HG02623 (cell line): Measurements from ENCODE around the gene THADA.
"Not testable (repeated sequence)": the region's sequence is repeated elsewhere in the genome, so short reads cannot be mapped to it uniquely, and the experiment has no call there.

Source experiments
- ATAC-seq: cut with Tn5 transposase; IDR thresholded peaks from one replicate; pipeline ENCODE4 v1.9.1; 2021; ENCODE audit warnings: moderate library complexity; ENCODE audit not compliant: unreplicated experiment

Gene THADA

DNA sequence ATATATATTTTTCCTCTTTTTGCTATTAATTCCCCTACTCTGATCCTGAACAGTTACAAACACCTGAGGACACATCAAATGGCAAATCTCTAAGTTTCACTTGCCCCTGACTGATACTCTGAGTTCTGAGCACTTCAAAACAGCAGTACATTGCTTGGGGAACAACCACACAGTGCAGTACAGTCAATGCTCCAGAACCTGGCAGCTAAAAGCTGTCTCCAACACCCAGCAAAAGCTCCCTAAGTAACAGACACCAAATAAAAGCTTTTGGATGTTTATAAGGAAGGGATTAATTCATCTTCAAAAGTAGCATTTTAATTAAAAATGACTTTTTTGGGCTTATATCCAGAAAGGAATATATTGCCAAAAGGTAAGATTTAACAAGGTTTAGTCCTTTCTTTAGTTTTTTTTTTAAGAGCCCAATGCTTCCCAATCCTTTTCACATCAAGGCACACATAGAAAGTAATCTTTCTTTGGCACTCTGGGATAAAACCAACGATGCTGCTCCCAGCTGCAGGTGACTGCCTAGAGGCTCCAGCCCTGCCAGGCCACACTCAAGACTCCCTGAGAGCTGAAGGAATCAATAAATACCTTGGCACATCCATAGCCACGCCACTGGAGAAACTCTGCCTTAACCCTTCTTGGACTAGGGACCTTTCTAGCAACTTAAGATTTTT is 204.5 kb downstream of the THADA start:
- ATAC-seq: no peak

DNA sequence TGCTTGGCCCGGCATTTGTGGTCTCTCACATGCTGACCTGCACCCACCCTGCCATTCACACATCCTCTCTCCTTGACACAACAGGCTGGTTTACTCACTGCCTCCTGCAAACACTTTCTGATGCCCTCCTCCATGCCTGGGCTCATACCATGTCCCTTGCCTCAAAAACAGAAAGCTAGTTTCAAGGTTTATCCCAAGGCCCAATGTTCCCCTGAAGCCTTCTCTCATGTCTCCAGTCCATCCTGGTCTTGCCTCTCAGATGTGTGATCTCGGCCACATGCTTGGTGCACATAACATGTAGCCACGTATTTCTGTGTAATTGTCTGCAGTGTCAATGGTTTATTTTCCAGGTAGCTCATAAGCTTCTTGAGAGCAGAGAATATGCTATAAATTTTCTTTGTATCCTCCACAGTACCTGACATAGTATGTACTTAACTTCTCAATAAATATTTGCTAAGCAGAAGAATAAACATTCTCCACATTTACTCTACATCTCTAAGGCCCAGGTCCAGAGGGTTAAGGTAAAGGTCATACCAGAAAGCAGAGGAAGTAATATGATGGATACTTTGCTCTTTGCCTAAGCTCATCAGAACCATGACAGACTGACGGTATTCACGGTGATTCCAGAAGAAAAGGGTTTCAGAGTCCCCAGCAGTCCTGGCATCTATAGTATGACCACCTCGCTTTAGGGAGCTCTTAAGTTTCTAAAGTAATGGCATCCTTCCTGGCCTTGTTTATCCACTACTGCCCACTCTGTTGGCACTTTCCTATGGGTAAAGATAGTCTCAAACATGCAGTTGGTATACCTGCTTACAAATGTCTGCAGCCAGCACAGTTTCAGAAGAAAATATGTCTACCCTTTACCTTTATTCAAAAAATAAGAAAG is 206.0 kb downstream of the THADA start:
- ATAC-seq: no peak

GRCh38 chr2:43388371-43388770 is 207.5 kb downstream of the THADA start:
- no peak for ATAC-seq

GRCh38 chr2:43387092-43388062 is 208.5 kb downstream of the THADA start:
- peak; percentile 83 for ATAC-seq

DNA sequence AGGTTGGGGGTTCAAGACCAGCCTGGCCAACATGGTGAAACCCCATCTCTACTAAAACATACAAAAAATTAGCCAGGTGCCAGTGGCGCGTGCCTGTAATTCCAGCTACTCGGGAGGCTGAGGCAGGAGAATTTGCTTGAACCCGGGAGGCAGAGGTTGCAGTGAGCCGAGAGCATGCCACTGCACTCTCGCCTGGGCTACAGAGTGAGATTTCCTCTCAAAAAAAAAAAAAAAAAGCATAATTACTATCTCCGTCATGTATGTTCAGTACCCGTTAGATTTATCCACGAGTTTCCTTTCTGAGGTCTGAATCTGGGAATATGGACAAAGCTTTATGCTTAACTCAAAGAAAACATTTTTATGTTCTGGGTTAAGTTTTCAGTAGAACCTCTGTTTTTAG is 209.2 kb downstream of the THADA start:
- not testable (repeated sequence) for ATAC-seq

GRCh38 chr2:43384143-43384542 is 211.7 kb downstream of the THADA start:
- no peak for ATAC-seq

DNA sequence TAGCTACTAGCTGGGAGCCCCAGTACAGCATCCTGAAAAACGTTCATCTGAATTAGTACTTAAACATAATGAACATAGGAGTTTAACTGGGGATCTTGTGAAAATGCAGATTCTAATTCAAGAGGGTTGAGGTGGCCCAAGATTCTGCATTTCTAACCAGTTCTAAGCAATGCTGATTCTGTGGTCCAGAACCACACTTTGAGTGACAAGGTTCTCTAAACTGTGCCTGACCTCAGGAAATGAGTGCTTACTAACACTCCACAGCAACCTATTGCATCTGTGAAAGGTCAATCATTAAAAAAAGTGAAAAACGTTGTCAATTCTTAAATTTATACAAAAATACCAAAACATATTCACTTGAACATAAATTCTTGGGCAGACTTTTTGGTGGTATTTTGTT is 212.3 kb downstream of the THADA start:
- no peak for ATAC-seq

DNA sequence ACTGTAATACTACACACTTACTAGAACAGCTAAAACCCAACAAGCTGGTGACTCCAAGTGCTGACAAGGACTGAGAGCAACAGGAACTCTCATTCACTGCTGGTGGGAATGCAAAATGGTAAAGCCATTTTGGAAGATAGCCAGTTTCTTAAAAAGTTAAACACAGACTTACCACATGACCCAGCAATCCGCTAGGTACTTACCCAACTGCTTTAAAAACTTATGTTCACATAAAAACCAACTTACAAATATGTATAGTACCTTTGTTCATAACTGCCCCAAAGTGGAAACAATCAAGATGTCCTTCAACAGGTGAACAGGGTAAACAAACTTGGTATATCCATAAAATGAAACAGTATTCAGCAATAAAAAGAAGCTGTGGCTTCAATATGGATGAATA is 216.3 kb downstream of the THADA start:
- no peak for ATAC-seq

DNA sequence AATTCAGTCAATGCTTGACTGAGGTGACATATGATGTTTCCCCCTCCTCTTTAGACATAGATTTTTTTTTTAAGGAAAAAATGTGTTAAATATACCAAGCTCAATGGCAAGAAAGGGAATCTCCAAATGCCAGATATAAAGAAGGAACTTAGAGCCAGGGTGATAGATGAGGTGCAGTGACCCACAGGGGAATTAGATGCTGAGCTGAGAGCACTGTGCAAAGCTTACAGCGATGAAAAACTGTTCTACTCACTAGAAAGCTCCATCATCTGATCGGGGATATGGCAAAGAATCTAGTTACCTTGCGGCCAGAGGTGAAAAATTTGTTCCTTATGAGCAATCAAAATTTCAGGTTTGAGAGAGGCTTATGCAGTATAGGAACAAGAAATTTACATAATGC is 218.5 kb downstream of the THADA start:
- ATAC-seq: no peak

DNA sequence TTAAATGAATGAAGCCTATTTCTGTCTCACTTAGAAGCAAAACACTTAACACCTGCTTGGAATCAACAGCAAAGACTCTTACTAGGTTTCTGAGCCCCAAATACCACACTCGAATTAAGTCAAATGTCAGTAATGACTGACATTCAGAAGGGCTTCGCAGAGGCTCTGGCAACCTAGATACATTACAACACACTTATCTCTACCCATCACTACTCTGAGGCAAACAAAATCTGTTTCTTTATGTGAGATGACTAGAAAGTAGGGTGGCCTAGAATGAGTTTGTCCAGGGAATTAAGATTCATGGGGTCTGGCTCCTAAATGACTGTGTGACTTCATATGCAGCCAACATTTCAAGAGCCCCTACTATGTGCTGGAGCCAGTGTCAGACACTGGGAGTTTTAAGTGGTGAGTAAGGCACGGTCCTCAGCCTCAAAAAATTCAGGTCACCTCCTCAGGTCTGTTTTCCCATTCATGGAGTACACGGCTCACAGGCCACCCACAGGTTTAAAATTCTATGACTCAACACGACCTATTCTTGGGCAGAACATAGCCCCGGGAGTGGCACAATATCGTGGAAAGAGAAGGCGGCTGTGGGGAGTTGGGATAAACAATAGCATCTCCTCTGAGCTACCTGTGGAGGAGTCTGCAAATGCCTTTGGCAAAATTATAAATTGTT is 219.2 kb downstream of the THADA start:
- ATAC-seq: no peak

DNA sequence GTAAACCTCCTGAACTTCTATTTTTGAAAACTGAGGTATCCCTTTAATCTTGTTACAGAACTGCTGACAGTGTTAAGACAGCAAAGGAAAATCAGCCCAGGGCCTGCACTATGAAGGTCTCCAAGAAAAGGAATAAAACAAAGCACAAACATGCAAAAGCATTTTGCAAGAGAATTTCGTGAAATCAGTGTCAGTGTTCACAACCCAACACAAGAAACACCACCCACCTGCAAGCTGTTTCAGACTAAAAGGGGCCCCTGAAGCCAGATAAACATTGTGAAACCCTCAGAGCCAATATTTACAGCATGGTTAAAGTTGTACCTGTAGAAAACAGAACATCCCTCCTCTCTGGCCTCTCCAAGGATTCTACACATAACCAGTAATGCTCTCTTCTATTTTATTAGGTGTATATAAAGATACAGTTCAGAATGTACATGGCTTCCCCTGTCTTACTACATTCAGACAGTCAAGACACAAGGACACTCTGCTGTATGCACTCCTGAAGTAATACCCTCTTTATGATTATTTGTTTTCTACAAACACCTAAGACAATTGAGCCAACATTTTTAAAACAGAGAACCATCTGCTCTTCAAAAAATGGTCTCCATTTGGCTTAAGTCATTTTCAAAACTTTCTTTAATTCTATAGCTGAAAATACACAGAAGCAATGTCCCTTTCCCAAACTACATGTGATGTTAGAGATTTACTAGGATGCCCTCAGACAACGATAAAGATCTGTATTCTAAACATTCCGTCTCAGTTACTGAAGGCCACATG is 219.9 kb downstream of the THADA start:
- ATAC-seq: no peak

- no peak for ATAC-seq
These were observed 223.3 kb downstream of the THADA start for GRCh38 chr2:43372416-43373081.

- no peak for ATAC-seq
These were observed 225.1 kb downstream of the THADA start for GRCh38 chr2:43370705-43371104.

DNA sequence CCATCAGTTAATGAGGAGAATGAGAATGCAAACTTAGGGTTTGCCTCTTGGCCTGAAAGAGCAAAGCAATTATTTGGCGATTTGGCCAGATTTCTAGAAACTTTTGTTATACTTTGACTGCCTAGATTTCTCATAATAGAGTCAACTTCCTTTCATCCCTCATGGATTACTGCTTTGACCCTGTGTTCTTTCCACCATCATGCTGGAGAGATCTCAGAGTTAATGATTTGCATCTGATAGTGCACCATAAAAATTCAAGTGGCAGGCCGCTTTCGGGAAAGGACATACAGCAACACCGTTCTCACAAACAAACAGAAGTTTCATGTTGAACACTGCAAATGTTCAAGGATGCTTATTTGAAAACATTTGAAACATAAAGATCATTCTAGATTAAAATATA is 225.7 kb downstream of the THADA start:
- ATAC-seq: no peak

DNA sequence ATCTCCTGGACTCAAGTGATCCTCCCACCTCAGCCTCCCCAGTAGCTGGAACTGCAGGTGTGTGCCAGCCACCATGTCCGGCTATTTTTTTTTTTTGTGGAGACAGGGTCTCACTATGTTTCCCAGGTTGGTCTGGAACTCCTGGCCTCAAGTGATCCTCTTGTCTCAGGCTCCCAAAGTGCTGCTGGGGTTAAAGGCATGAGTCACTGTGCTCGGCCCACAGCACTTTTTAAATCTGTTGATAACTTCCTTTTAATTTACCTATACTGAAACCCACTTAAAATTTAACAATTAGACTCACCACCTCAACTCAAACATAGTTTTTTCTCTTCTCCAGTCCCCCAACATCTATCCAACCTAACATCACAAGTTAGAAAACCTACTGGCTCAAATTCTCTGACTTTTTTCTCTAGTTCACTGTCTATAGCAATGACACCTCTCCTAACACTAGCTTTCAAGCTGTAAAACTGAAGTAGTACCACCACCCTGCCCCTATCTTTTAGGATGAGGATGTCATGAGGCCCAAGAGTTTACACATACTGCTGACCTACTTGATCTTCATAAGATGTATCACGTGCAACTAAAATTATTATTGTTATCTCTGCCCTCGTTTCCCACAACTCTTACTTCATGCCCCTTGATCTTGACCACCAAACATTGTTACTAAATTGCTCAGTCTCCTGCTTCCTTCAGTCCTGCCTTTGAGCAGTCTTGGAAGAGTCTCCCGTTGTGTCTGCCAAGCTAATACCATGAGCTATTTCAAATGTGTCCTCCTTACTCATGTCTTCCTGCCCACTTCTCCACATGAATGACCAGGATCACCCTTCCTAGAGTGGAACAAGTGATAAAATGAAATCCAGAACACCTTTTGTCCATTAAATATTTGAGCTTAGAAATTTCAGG is 227.1 kb downstream of the THADA start:
- ATAC-seq: no peak

DNA sequence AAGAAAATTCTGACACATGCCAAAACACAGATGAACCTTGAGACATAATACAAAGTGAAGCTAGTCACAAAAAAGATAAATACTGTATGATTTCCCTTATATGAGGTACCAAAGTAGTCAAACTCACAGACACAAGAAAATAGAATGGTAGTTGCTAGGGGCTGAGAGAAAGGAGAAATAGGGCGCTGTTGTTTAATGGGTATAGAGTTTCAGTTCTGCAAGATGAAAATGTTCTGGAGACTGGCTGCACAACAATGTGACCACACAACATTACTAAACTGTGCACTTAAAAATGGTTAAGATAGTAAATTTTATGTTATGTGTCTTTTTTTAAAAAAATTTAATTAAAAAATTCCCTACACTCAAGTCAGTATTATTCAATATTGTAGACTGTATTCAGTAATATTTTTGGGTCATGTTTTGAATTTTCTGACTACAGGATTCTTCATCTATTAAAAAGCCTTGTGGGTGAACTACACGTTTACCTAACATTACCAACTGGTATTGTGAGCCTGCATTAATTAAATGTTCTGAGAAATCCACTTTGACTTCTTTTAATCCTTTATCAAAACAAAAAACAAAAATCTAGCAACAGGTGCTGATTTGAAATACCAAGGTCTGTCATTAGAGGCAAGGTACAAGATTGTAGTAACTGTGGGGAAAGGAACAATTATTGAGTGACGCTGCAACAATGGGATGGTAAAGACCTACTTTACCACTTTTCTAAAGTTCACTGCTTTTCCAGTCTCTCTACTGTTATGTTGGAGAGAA is 228.6 kb downstream of the THADA start:
- ATAC-seq: no peak

GRCh38 chr2:43363120-43363519 is 232.7 kb downstream of the THADA start:
- ATAC-seq: no peak

- ATAC-seq: no peak
These were observed 234.6 kb downstream of the THADA start for GRCh38 chr2:43361286-43361685.
